Naive thymus-derived CD4-positive, alpha-beta T cell (primary cell): ENCODE measurements around the gene GNG7. TPM values are rescaled to one million over a fixed set of nuclear protein-coding genes. Genes with fewer than 3 reads are reported as not detected.
A peak's percentile ranks its signal among the peaks of the same experiment; 100 is the strongest.
"Not testable (repeated sequence)": the region's sequence is repeated elsewhere in the genome, so short reads cannot be mapped to it uniquely, and the experiment has no call there.

Experiments used
- ATAC-seq: fragments of 150-1000 bp; cut with Tn5 transposase; 2 replicates; pipeline ENCODE4 v1.10.0; 2021; ENCODE audit warnings: mild to moderate bottlenecking, moderate library complexity
- CTCF ChIA-PET: fragments of 350-600 bp; sonication (Branson Sonifier 250); formaldehyde crosslinking; loops from one replicate; lab custom pipeline; 2021; ENCODE audit warnings: antibody characterized with exemption; lab: Charles Lee
- POLR2A ChIA-PET: fragments of 350-600 bp; sonication (Branson Sonifier 250); formaldehyde crosslinking; loops from one replicate; lab custom pipeline; 2021; ENCODE audit warnings: antibody characterized with exemption, inconsistent platforms; lab: Charles Lee
- DNase-seq, 9 donors: peaks; one replicate each; pipeline versions ENCODE4 v3.0.0 to v3.0.0-alpha.2; 2020 to 2022; ENCODE audit warnings: mixed read lengths in 1 of 9
- H3K27ac ChIP-seq: one replicate; pipeline ENCODE4 v1.7.0; 2013; ENCODE audit warnings: mild to moderate bottlenecking, low read depth, low read length, moderate library complexity
- H3K27me3 ChIP-seq, 2 donors: one replicate each; pipeline ENCODE4 v1.7.0; 2013; ENCODE audit warnings: low read length in 2 of 2, mild to moderate bottlenecking in 2 of 2, moderate library complexity in 2 of 2; ENCODE audit not compliant: control insufficient read depth in 2 of 2, insufficient read depth in 2 of 2
- H3K36me3 ChIP-seq, 3 experiments: 1 replicate in 2 of 3; 2 replicates in 1 of 3; pipeline ENCODE4 v1.7.0; 2013; ENCODE audit warnings: low read length in 3 of 3, mild to moderate bottlenecking in 3 of 3, moderate library complexity in 1 of 3; ENCODE audit not compliant: insufficient read depth in 3 of 3, control insufficient read depth in 2 of 3
- H3K4me1 ChIP-seq, 2 donors: one replicate each; pipeline ENCODE4 v1.7.0; 2013; ENCODE audit warnings: low read length in 2 of 2, mild to moderate bottlenecking in 2 of 2, moderate library complexity in 1 of 2; ENCODE audit not compliant: control insufficient read depth in 2 of 2, insufficient read depth in 2 of 2
- H3K4me3 ChIP-seq: 2 replicates; pipeline ENCODE4 v1.7.0; 2013; ENCODE audit warnings: mild to moderate bottlenecking, low read length
- H3K9me3 ChIP-seq, 3 experiments: 1 replicate in 2 of 3; 2 replicates in 1 of 3; pipeline ENCODE4 v1.7.0; 2013; ENCODE audit warnings: low read length in 3 of 3; ENCODE audit not compliant: control insufficient read depth in 2 of 3
- H3K27ac Mint-ChIP-seq, 9 donors: one replicate each; pipeline ENCODE4 v1.8.0; 2020 to 2022; ENCODE audit warnings: mixed read lengths in 9 of 9, mild to moderate bottlenecking in 8 of 9, moderate library complexity in 5 of 9, inconsistent platforms in 2 of 9
- H3K27me3 Mint-ChIP-seq, 5 donors: one replicate each; pipeline ENCODE4 v1.8.0; 2021 to 2022; ENCODE audit warnings: mixed read lengths in 5 of 5, mild to moderate bottlenecking in 1 of 5
- H3K36me3 Mint-ChIP-seq, 5 donors: one replicate each; pipeline ENCODE4 v1.8.0; 2020 to 2022; ENCODE audit warnings: mixed read lengths in 5 of 5, mild to moderate bottlenecking in 3 of 5, inconsistent platforms in 1 of 5
- H3K4me1 Mint-ChIP-seq, 7 donors: one replicate each; pipeline ENCODE4 v1.8.0; 2020 to 2022; ENCODE audit warnings: mixed read lengths in 7 of 7, mild to moderate bottlenecking in 3 of 7, inconsistent platforms in 1 of 7
- H3K4me3 Mint-ChIP-seq, 10 donors: one replicate each; pipeline ENCODE4 v1.8.0; 2020 to 2022; ENCODE audit warnings: mild to moderate bottlenecking in 10 of 10, mixed read lengths in 10 of 10, moderate library complexity in 6 of 10, inconsistent platforms in 2 of 10
- H3K9me3 Mint-ChIP-seq, 11 donors: one replicate each; pipeline ENCODE4 v1.8.0; 2020 to 2022; ENCODE audit warnings: mixed read lengths in 11 of 11, mild to moderate bottlenecking in 4 of 11, inconsistent platforms in 1 of 11, moderate library complexity in 1 of 11
- intact Hi-C, 2 donors: fragments of 100-400 bp; cut with micrococcal nuclease; formaldehyde crosslinking; loops; one replicate each; pipeline ENCODE4 v1.15.1; 2023
- polyA plus RNA-seq, 2 donors: library from polyadenylated mRNA; unstranded; fragments of 300-500 nt; fragmentation: Illumina TruSeq; gene quantifications; one replicate each; pipeline ENCODE4 v1.2.3, GENCODE V29; 2021
- total RNA-seq, 6 experiments: library from RNA in 5 of 6; stranded (reverse) in 5 of 6; gene quantifications; 1 replicate in 5 of 6; 2 replicates in 1 of 6; pipeline ENCODE4 v1.2.3 and lab custom pipeline; 2021 to 2026

Gene GNG7
- total and polyA plus RNA-seq, 7 experiments from 2014 or later, result 0.31 to 6.8 (median 4.7) TPM

DNA sequence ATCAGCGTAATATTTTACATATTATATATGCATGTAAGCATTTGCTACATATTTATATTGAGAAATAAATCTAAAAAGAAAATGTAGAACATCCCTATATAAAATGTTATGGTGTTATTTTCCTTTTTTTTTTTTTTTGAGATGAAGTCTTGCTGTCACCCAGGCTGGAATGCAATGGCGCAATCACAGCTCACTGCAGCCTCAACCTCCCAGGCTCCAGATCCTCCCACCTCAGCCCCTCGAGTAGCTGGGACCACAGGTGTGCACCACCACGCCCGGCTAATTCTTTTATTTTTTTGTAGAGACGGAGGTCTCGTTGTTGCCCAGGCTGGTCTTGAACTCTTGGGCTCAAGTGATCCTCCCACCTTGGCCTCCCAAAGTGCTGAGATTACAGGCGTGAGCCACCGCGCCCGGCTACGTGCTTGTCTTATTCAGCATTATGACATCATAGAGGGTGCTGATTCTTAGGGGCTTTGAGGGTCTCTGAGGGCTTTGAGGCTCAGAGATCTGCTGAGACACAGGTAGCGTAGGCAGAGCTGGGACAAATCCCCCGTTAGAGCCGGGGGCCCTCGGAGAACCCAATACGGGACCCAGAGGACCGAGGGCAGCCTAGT lies 124.7 kb downstream of the GNG7 start:
- Mint-ChIP-seq H3K4me3 (peak overlapping the region in 3 of 10 donors; percentile 9 to 69 (median 43)), H3K36me3 (peaks cover 0 to 6% (median 3%) of the 10 kb centered on the region in 5 donors), H3K27ac (peak overlapping the region in 1 of 9 donors; percentile 23), H3K27me3 (peaks cover 0 to 19% (median 0%) of the 10 kb centered on the region in 5 donors), H3K4me1 (peaks cover 0 to 11% (median 4%) of the 10 kb centered on the region in 7 donors), H3K9me3 (peaks cover 0 to 11% (median 5%) of the 10 kb centered on the region in 11 donors)
- no peaks in the 10 kb centered on the region for H3K27me3 ChIP-seq
- no peak overlapping the region for H3K27ac ChIP-seq
- H3K9me3 ChIP-seq, result peaks cover 0 to 4% (median 0%) of the 10 kb centered on the region in 3 experiments
- peaks cover 7 to 10% of the 10 kb centered on the region in 2 donors for H3K4me1 ChIP-seq
- POLR2A ChIA-PET, result interaction anchor here (1.6 to 8.4 kb wide), 2 partner anchors 21 to 100 kb away, joined by 8 to 85 read pairs; partner anchors contain the start of gene GADD45B
- ATAC-seq (no peak), DNase-seq (no peak)
- CTCF ChIA-PET, result interaction anchor here (1.4 to 2.6 kb wide), 2 partner anchors 21 to 101 kb away, joined by 3 to 21 read pairs; partner anchors contain the start of gene GADD45B
- H3K4me3 ChIP-seq, result no peak overlapping the region
- intact Hi-C loops, result loop anchor here in 1 of 2 donors (2.0 kb wide), 1 partner anchor 15 kb away; no protein-coding TSS in a partner anchor
- no peaks in the 10 kb centered on the region for H3K36me3 ChIP-seq

DNA sequence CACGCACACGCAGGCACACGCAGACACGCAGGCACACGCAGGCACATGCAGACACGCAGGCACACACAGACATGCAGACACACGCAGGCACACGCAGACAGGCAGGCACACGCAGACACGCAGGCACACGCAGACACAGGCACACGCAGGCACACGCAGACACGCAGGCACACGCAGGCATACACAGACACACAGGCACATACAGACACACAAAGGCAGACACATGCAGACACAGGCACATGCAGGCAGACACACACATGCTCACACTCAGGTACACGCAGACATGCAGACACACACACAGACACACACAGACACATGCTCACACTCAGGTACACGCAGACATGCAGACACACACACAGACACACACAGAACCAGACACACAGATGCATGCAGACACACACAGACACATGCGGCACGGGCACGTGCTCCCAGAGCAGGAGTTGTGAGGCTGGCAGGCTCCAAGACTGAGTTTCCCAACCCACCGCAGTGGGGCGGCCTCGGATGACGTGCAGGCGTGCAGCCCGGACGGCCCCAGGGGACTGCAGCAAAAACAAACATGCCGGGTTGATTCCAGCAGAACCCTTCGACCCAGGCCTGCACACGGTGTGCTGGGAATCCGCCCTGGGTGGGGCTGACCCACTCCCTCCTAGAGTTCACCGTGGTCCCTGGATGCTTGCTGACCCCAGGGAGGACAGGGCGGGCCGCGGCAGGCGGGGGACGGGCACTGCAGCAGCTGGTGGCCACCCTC lies 126.6 kb downstream of the GNG7 start:
- Mint-ChIP-seq H3K27ac (peak overlapping the region in 1 of 9 donors; percentile 33), H3K36me3 (peaks cover 0 to 3% (median 0%) of the 10 kb centered on the region in 5 donors), H3K27me3 (peaks cover 0 to 13% (median 0%) of the 10 kb centered on the region in 5 donors), H3K4me3 (no peak overlapping the region), H3K4me1 (peaks cover 0 to 11% (median 4%) of the 10 kb centered on the region in 7 donors), H3K9me3 (peaks cover 0 to 2% (median 0%) of the 10 kb centered on the region in 11 donors)
- ATAC-seq, result no peak
- Histone ChIP-seq H3K27ac (no peak overlapping the region), H3K27me3 (no peaks in the 10 kb centered on the region), H3K4me1 (peaks cover 7 to 10% of the 10 kb centered on the region in 2 donors), H3K9me3 (no peaks in the 10 kb centered on the region), H3K36me3 (no peaks in the 10 kb centered on the region), H3K4me3 (no peak overlapping the region)
- intact Hi-C loops, result no loop called here
- no peak for DNase-seq
- ChIA-PET CTCF (no interaction called here), POLR2A (interaction anchor here (8.4 kb wide), 1 partner anchor 98 kb away, joined by 85 read pairs; the partner anchor contains the start of gene GADD45B)

DNA sequence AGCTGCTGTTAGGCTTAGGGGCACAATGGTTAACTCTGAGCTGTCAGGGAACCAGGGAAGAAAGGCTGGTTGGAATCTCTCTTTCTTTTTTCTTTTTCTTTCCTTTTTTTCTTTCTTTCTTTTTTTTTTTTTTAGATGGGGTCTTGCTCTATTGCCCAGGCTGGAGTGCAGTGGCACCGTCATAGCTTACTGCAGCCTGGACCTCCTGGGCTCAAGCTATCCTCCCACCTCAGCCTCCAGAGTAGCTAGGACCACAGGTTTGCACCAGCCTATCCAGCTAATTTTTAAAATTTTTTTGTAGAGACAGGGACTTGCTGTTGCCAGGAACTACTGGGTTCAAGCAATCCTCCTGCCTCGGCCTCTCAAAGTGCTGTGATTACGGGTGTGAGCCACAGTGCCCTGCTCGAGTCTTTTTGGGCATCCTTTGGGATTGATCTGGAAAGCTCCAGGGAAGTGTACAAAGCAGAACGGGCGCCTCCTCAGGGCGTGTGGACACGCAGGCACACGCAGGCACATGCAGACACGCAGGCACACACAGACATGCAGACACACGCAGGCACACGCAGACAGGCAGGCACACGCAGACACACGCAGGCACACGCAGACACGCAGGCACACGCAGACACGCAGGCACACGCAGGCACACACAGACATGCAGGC lies 127.4 kb downstream of the GNG7 start:
- H3K9me3 Mint-ChIP-seq, result peaks cover 0 to 4% (median 0%) of the 10 kb centered on the region in 11 donors
- H3K27me3 Mint-ChIP-seq, result peaks cover 0 to 13% (median 0%) of the 10 kb centered on the region in 5 donors
- no peak overlapping the region for H3K4me3 Mint-ChIP-seq
- peaks cover 0 to 11% (median 4%) of the 10 kb centered on the region in 7 donors for H3K4me1 Mint-ChIP-seq
- Histone ChIP-seq H3K27me3 (no peaks in the 10 kb centered on the region), H3K9me3 (no peaks in the 10 kb centered on the region), H3K4me3 (no peak overlapping the region), H3K4me1 (peaks cover 7 to 10% of the 10 kb centered on the region in 2 donors), H3K36me3 (no peaks in the 10 kb centered on the region), H3K27ac (no peak overlapping the region)
- ChIA-PET POLR2A (no interaction called here), CTCF (interaction anchor here (0.5 to 0.6 kb wide), 3 partner anchors 41 to 316 kb away, joined by 3 to 6 read pairs (median 3); no protein-coding TSS in a partner anchor)
- intact Hi-C loops, result no loop called here
- no peak for DNase-seq
- H3K27ac Mint-ChIP-seq, result no peak overlapping the region
- ATAC-seq, result no peak
- H3K36me3 Mint-ChIP-seq, result peaks cover 0 to 3% (median 1%) of the 10 kb centered on the region in 5 donors

DNA sequence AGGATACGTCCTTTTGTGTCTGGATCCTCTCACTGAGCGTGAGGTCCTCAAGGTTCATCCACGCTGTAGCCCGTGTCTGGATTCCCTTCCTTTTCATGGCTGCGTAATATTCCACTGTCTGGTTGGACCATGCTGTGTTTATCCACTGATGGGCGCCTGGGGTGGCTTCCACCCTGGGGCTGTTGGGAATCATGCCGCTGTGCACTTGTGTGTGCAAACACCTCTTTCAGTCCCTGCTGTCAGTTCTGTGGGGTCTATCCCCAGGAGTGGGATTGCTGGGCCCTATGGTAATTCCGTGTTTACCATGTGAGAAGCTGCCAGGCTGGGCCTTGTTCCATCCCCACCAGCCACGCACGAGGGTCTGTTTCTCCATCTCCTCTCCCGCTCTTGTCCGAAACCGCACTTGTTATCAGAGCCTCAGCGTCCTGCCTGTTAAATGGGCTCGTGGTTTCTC lies 128.0 kb downstream of the GNG7 start:
- no peak overlapping the region for H3K27ac Mint-ChIP-seq
- CTCF ChIA-PET, result interaction anchor here (0.6 kb wide), 2 partner anchors 194 to 315 kb away, joined by 3 to 6 read pairs; no protein-coding TSS in a partner anchor
- peaks cover 0 to 6% (median 0%) of the 10 kb centered on the region in 11 donors for H3K9me3 Mint-ChIP-seq
- H3K27ac ChIP-seq, result no peak overlapping the region
- H3K9me3 ChIP-seq, result no peaks in the 10 kb centered on the region
- peaks cover 0 to 6% (median 3%) of the 10 kb centered on the region in 5 donors for H3K36me3 Mint-ChIP-seq
- no peaks in the 10 kb centered on the region for H3K27me3 ChIP-seq
- peaks cover 0 to 12% (median 0%) of the 10 kb centered on the region in 5 donors for H3K27me3 Mint-ChIP-seq
- H3K4me1 ChIP-seq, result peaks cover 6 to 7% of the 10 kb centered on the region in 2 donors
- no peak overlapping the region for H3K4me3 Mint-ChIP-seq
- H3K36me3 ChIP-seq, result no peaks in the 10 kb centered on the region
- intact Hi-C loops, result no loop called here
- POLR2A ChIA-PET, result no interaction called here
- DNase-seq (no peak), ATAC-seq (no peak)
- peaks cover 0 to 11% (median 3%) of the 10 kb centered on the region in 7 donors for H3K4me1 Mint-ChIP-seq
- no peak overlapping the region for H3K4me3 ChIP-seq

DNA sequence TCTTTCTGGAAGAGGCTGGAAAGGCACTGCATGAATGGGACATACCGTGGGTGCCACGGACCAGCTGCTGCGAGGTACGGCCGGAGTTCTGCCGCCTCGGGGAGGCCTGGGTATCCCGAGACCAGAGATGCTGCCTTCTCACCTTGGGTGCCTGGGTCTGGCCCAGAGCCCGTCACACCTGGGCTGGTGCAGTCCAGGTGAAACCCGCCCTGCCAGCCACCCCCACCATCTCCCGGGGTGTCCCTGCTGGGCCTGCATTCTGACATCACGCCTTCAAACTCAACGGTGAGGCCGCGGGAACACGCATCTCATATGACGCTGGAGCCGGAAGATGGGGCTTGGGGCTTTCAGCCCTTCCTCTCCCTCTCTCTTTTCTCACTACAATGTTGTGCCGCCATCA lies 128.6 kb downstream of the GNG7 start:
- peaks cover 0 to 10% (median 0%) of the 10 kb centered on the region in 5 donors for H3K27me3 Mint-ChIP-seq
- CTCF ChIA-PET, result no interaction called here
- POLR2A ChIA-PET, result no interaction called here
- H3K4me3 Mint-ChIP-seq, result no peak overlapping the region
- peaks cover 0 to 9% (median 0%) of the 10 kb centered on the region in 7 donors for H3K4me1 Mint-ChIP-seq
- H3K27ac ChIP-seq, result no peak overlapping the region
- peaks cover under 1% of the 10 kb centered on the region in 2 donors for H3K4me1 ChIP-seq
- intact Hi-C loops, result no loop called here
- H3K27ac Mint-ChIP-seq, result peak overlapping the region in 1 of 9 donors; percentile 80
- no peak overlapping the region for H3K4me3 ChIP-seq
- no peaks in the 10 kb centered on the region for H3K9me3 ChIP-seq
- no peaks in the 10 kb centered on the region for H3K27me3 ChIP-seq
- no peak for DNase-seq
- H3K9me3 Mint-ChIP-seq, result peaks cover 0 to 7% (median 0%) of the 10 kb centered on the region in 11 donors
- H3K36me3 ChIP-seq, result no peaks in the 10 kb centered on the region
- ATAC-seq, result no peak
- H3K36me3 Mint-ChIP-seq, result peaks cover 0 to 6% (median 3%) of the 10 kb centered on the region in 5 donors

DNA sequence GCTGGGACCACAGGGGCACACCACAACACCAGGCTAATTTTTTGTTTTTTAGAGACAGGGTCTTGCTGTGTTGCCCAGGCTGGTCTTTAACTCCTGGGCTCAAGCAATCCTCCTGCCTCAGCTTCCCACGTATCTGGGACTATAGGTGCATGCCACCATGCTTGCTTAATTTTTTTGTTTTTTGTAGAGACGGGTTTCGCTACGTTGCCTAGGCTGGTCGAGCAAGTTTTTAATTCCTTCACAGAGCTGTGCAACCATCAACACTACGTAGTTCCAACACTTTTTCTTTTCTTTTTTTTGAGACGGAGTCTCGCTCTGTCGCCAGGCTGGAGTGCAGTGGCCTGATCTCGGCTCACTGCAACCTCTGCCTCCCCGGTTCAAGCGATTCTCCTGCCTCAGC lies 130.3 kb downstream of the GNG7 start:
- H3K9me3 ChIP-seq, H3K4me1 ChIP-seq, DNase-seq, H3K36me3 ChIP-seq, H3K4me3 Mint-ChIP-seq, H3K27me3 Mint-ChIP-seq, H3K36me3 Mint-ChIP-seq, ATAC-seq, POLR2A ChIA-PET, intact Hi-C loops, CTCF ChIA-PET, H3K27ac Mint-ChIP-seq, H3K4me3 ChIP-seq, H3K27me3 ChIP-seq, H3K27ac ChIP-seq: not testable (repeated sequence)
- Mint-ChIP-seq H3K9me3 (peaks cover 0 to 16% (median 0%) of the 10 kb centered on the region in 11 donors), H3K4me1 (peaks cover 0 to 15% (median 9%) of the 10 kb centered on the region in 7 donors)
